Activated naive CD8-positive, alpha-beta T cell treated with anti-CD3 and anti-CD28 coated beads for 36 hours (primary cell): ENCODE measurements around the gene FPGS. TPM values are rescaled to one million over a fixed set of nuclear protein-coding genes. Genes with fewer than 3 reads are reported as not detected.
A peak's percentile ranks its signal among the peaks of the same experiment; 100 is the strongest.

ENCODE experiments used
- DNase-seq: peaks from one replicate; pipeline ENCODE4 v3.0.0; 2021
- H3K27ac Mint-ChIP-seq: one replicate; pipeline ENCODE4 v1.8.0; 2022; ENCODE audit warnings: mild to moderate bottlenecking, moderate library complexity, mixed read lengths
- H3K27me3 Mint-ChIP-seq: one replicate; pipeline ENCODE4 v1.8.0; 2022; ENCODE audit warnings: mild to moderate bottlenecking, mixed read lengths
- H3K36me3 Mint-ChIP-seq: one replicate; pipeline ENCODE4 v1.8.0; 2021; ENCODE audit warnings: mild to moderate bottlenecking, mixed read lengths
- H3K4me1 Mint-ChIP-seq: one replicate; pipeline ENCODE4 v1.8.0; 2021; ENCODE audit warnings: mixed read lengths
- H3K4me3 Mint-ChIP-seq: one replicate; pipeline ENCODE4 v1.8.0; 2022; ENCODE audit warnings: mild to moderate bottlenecking, moderate library complexity, mixed read lengths
- H3K9me3 Mint-ChIP-seq: one replicate; pipeline ENCODE4 v1.8.0; 2022; ENCODE audit warnings: mixed read lengths
- total RNA-seq, 2 experiments: library from RNA; stranded (reverse); gene quantifications; one replicate each; pipeline ENCODE4 v1.2.3, GENCODE V29; 2021

Gene FPGS
- total RNA-seq, 2 experiments from 2014 or later = 86.3 to 88.0 TPM

DNA sequence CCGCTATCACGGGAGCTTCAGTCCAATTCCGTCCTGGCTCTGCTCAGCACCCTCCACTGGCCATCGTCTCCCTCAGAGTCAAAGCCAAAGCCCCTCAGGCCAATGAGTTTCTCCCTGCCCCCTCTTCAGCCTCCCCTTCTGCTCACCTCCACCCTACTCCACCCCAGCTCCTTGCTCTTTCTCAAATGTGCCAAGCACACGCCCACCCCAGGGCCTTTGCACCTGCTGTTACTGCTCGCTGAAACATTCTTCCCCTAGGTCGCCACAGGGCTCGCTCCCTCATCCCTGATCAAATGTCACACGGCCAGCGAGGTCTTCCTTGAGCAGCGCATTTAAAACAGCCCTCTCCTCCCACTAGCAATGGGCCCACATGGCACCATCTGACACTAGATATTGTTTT lies 58.1 kb downstream of the FPGS start:
- Mint-ChIP-seq H3K4me1 (peaks cover 36% of the 10 kb centered on the region), H3K27me3 (no peaks in the 10 kb centered on the region), H3K9me3 (no peaks in the 10 kb centered on the region), H3K36me3 (no peaks in the 10 kb centered on the region), H3K4me3 (no peak overlapping the region), H3K27ac (no peak overlapping the region)
- no peak for DNase-seq

GRCh38 chr9:127862075-127863011 lies 59.7 kb downstream of the FPGS start:
- no peak for DNase-seq
- peak overlapping the region; percentile 77 for H3K27ac Mint-ChIP-seq
- no peak overlapping the region for H3K4me3 Mint-ChIP-seq
- H3K36me3 Mint-ChIP-seq = no peaks in the 10 kb centered on the region
- H3K4me1 Mint-ChIP-seq = peaks cover 35% of the 10 kb centered on the region
- H3K27me3 Mint-ChIP-seq = no peaks in the 10 kb centered on the region
- H3K9me3 Mint-ChIP-seq = no peaks in the 10 kb centered on the region

GRCh38 chr9:127863191-127863621 lies 60.5 kb downstream of the FPGS start:
- H3K27me3 Mint-ChIP-seq = no peaks in the 10 kb centered on the region
- no peaks in the 10 kb centered on the region for H3K36me3 Mint-ChIP-seq
- H3K4me3 Mint-ChIP-seq = no peak overlapping the region
- no peaks in the 10 kb centered on the region for H3K9me3 Mint-ChIP-seq
- peaks cover 33% of the 10 kb centered on the region for H3K4me1 Mint-ChIP-seq
- DNase-seq = no peak
- peak overlapping the region; percentile 77 for H3K27ac Mint-ChIP-seq

Other genes with a start within 250 kb of the FPGS start
- 10 to 100 TPM; 18.8 to 19.9 TPM for gene STXBP1, start 190.6 kb upstream of the FPGS start, total RNA-seq
- not detected for gene CFAP157, start 95.9 kb upstream of the FPGS start, total RNA-seq
- 10 to 100 TPM; 19.7 to 21.2 TPM for gene PTRH1, start 87.2 kb upstream of the FPGS start, total RNA-seq
- 1 to 10 TPM; 1.3 to 1.4 TPM for gene TTC16, start 86.8 kb upstream of the FPGS start, total RNA-seq
- gene TOR2A, start 67.6 kb upstream of the FPGS start, total RNA-seq = 10 to 100 TPM; 17.7 to 18.1 TPM
- gene SH2D3C, start 24.2 kb upstream of the FPGS start, total RNA-seq = 10 to 100 TPM; 20.4 to 21.5 TPM
- 10 to 100 TPM; 85.2 to 94.2 TPM for gene CDK9, start 16.8 kb upstream of the FPGS start, total RNA-seq
- 10 to 100 TPM; 17.7 to 18.8 TPM for gene ENG, start 51.8 kb downstream of the FPGS start, total RNA-seq
- gene AK1, start 74.8 kb downstream of the FPGS start, total RNA-seq = 10 to 100 TPM in 1 of 2 experiments, 1 to 10 TPM in 1; 9.9 to 11.7 TPM
- 10 to 100 TPM; 44.5 to 45.1 TPM for gene ST6GALNAC6, start 96.7 kb downstream of the FPGS start, total RNA-seq
- gene ST6GALNAC4, start 114.2 kb downstream of the FPGS start, total RNA-seq = 10 to 100 TPM; 45.3 to 51.2 TPM
- gene PIP5KL1, start 127.9 kb downstream of the FPGS start, total RNA-seq = 1 to 10 TPM; 2.3 to 3.2 TPM
- gene DPM2, start 135.0 kb downstream of the FPGS start, total RNA-seq = 10 to 100 TPM; 55.4 to 57.6 TPM
- gene EEIG1, start 178.1 kb downstream of the FPGS start, total RNA-seq = 10 to 100 TPM; 77.2 to 83.8 TPM